ENCODE results near the gene FAM229A. TPM values are rescaled to one million over a fixed set of nuclear protein-coding genes. Genes with fewer than 3 reads are reported as not detected.

The FAM229A gene
- total RNA-seq, 1 experiment from 2014 or later, result 9.4 TPM

DNA sequence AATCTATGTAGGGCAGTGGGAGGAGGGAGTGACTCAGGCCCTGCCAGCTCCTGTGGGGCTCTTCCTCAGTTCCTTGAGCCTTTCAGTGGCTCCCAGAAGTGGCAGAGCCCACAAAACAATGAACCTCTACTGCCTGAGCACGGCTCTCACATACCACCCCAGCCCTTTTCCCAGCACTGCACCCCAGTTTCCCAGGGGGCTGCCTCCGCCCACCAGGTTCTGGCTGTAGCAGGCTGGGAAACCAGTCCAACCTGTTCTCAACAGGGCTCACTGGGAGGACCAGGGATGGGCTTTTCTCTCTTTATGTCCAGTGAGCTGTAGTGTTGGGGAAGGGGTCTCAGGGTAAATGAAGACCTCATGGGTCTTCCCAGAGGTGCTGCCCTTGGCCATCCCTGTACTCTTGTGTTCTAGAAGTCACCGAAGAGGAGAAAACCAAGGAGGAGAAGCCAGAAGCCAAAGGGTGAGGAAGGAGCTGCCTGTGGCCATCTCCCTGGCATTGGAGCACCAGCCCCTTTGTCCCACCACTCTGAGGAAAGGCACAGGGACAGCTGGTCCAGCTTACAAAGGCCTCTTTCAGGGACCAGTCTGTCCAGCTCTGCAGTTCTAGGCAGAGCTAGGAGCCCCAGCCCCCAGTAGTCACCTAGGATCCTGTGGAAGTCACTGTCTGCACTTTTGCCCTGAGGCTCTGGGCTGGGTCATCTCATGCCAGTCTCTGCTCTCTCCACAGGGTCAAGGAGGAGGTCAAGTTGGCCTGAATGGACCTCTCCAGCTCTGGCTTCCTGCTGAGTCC, 29.8 kb downstream of the FAM229A start:
- ChIA-PET CTCF (interaction anchor here (0.6 to 3.0 kb wide), 8 partner anchors 11 to 117 kb away, joined by 3 to 16 read pairs (median 4); partner anchors contain the start of gene FAM229A), POLR2A (interaction anchor here (0.6 to 1.9 kb wide), 11 partner anchors 10 to 382 kb away, joined by 3 to 9 read pairs (median 3); partner anchors contain the start of gene BSDC1)
- peaks cover 6% of the 10 kb centered on the region; the same call in 1 of the 2 replicates for H3K27me3 Mint-ChIP-seq (ENCODE audit: low read depth)
- peaks cover 36% of the 10 kb centered on the region for H3K4me1 Mint-ChIP-seq
- no peaks in the 10 kb centered on the region for H3K9me3 Mint-ChIP-seq
- ATAC-seq (peak; percentile 6), DNase-seq (ENCODE audit: low spot score) (peak; percentile 47)
- no peak overlapping the region; the same call in 1 of the 2 replicates for H3K4me3 Mint-ChIP-seq
- peak overlapping the region; percentile 94 for H3K27ac Mint-ChIP-seq
- H3K36me3 Mint-ChIP-seq, result peaks cover 54% of the 10 kb centered on the region
- TF ChIP-seq ZNF138 (CRISPR knock-in tag; conservative IDR thresholded peaks at IDR 0.05) (no peak), IRF2 (CRISPR knock-in tag; IDR thresholded peaks at IDR 0.05; ENCODE audit: borderline replicate concordance, low read depth) (no peak), EMX1 (CRISPR knock-in tag; IDR thresholded peaks at IDR 0.05) (peak; percentile 87; the same call in 1 of the 2 replicates), FOXP1 (CRISPR knock-in tag; IDR thresholded peaks at IDR 0.05; ENCODE audit: borderline replicate concordance) (no peak), SMAD4 (CRISPR knock-in tag; IDR thresholded peaks at IDR 0.05) (no peak), E2F4 (CRISPR knock-in tag; IDR thresholded peaks at IDR 0.05; ENCODE audit: borderline replicate concordance, low read depth) (no peak), ZNF219 (CRISPR knock-in tag; IDR thresholded peaks at IDR 0.05; ENCODE audit: borderline replicate concordance) (no peak), NFE2L1 (CRISPR knock-in tag; IDR thresholded peaks at IDR 0.05) (no peak), MXD4 (CRISPR knock-in tag; IDR thresholded peaks at IDR 0.05; ENCODE audit: borderline replicate concordance) (no peak), CBFB (CRISPR knock-in tag; IDR thresholded peaks at IDR 0.05; ENCODE audit: low read depth) (no peak), ZNF425 (CRISPR knock-in tag; conservative IDR thresholded peaks at IDR 0.05) (peak; percentile 53; the same call in 1 of the 2 replicates), CREM (CRISPR knock-in tag; IDR thresholded peaks at IDR 0.05) (no peak; the same call in 1 of the 2 replicates)
- TF ChIP-seq, protein P1, sequence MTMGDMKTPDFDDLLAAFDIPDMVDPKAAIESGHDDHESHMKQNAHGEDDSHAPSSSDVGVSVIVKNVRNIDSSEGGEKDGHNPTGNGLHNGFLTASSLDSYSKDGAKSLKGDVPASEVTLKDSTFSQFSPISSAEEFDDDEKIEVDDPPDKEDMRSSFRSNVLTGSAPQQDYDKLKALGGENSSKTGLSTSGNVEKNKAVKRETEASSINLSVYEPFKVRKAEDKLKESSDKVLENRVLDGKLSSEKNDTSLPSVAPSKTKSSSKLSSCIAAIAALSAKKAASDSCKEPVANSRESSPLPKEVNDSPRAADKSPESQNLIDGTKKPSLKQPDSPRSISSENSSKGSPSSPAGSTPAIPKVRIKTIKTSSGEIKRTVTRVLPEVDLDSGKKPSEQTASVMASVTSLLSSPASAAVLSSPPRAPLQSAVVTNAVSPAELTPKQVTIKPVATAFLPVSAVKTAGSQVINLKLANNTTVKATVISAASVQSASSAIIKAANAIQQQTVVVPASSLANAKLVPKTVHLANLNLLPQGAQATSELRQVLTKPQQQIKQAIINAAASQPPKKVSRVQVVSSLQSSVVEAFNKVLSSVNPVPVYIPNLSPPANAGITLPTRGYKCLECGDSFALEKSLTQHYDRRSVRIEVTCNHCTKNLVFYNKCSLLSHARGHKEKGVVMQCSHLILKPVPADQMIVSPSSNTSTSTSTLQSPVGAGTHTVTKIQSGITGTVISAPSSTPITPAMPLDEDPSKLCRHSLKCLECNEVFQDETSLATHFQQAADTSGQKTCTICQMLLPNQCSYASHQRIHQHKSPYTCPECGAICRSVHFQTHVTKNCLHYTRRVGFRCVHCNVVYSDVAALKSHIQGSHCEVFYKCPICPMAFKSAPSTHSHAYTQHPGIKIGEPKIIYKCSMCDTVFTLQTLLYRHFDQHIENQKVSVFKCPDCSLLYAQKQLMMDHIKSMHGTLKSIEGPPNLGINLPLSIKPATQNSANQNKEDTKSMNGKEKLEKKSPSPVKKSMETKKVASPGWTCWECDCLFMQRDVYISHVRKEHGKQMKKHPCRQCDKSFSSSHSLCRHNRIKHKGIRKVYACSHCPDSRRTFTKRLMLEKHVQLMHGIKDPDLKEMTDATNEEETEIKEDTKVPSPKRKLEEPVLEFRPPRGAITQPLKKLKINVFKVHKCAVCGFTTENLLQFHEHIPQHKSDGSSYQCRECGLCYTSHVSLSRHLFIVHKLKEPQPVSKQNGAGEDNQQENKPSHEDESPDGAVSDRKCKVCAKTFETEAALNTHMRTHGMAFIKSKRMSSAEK (CRISPR knock-in tag; IDR thresholded peaks at IDR 0.05; ENCODE audit: borderline replicate concordance), result peak; percentile 81; the same call in 1 of the 2 replicates
- TF ChIP-seq, protein P2, sequence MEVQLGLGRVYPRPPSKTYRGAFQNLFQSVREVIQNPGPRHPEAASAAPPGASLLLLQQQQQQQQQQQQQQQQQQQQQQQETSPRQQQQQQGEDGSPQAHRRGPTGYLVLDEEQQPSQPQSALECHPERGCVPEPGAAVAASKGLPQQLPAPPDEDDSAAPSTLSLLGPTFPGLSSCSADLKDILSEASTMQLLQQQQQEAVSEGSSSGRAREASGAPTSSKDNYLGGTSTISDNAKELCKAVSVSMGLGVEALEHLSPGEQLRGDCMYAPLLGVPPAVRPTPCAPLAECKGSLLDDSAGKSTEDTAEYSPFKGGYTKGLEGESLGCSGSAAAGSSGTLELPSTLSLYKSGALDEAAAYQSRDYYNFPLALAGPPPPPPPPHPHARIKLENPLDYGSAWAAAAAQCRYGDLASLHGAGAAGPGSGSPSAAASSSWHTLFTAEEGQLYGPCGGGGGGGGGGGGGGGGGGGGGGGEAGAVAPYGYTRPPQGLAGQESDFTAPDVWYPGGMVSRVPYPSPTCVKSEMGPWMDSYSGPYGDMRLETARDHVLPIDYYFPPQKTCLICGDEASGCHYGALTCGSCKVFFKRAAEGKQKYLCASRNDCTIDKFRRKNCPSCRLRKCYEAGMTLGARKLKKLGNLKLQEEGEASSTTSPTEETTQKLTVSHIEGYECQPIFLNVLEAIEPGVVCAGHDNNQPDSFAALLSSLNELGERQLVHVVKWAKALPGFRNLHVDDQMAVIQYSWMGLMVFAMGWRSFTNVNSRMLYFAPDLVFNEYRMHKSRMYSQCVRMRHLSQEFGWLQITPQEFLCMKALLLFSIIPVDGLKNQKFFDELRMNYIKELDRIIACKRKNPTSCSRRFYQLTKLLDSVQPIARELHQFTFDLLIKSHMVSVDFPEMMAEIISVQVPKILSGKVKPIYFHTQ (CRISPR knock-in tag; IDR thresholded peaks at IDR 0.05), result peak; percentile 32
- TF ChIP-seq, protein P3, sequence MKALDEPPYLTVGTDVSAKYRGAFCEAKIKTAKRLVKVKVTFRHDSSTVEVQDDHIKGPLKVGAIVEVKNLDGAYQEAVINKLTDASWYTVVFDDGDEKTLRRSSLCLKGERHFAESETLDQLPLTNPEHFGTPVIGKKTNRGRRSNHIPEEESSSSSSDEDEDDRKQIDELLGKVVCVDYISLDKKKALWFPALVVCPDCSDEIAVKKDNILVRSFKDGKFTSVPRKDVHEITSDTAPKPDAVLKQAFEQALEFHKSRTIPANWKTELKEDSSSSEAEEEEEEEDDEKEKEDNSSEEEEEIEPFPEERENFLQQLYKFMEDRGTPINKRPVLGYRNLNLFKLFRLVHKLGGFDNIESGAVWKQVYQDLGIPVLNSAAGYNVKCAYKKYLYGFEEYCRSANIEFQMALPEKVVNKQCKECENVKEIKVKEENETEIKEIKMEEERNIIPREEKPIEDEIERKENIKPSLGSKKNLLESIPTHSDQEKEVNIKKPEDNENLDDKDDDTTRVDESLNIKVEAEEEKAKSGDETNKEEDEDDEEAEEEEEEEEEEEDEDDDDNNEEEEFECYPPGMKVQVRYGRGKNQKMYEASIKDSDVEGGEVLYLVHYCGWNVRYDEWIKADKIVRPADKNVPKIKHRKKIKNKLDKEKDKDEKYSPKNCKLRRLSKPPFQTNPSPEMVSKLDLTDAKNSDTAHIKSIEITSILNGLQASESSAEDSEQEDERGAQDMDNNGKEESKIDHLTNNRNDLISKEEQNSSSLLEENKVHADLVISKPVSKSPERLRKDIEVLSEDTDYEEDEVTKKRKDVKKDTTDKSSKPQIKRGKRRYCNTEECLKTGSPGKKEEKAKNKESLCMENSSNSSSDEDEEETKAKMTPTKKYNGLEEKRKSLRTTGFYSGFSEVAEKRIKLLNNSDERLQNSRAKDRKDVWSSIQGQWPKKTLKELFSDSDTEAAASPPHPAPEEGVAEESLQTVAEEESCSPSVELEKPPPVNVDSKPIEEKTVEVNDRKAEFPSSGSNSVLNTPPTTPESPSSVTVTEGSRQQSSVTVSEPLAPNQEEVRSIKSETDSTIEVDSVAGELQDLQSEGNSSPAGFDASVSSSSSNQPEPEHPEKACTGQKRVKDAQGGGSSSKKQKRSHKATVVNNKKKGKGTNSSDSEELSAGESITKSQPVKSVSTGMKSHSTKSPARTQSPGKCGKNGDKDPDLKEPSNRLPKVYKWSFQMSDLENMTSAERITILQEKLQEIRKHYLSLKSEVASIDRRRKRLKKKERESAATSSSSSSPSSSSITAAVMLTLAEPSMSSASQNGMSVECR (CRISPR knock-in tag; IDR thresholded peaks at IDR 0.05; ENCODE audit: borderline replicate concordance), result no peak
- TF ChIP-seq, protein P4, sequence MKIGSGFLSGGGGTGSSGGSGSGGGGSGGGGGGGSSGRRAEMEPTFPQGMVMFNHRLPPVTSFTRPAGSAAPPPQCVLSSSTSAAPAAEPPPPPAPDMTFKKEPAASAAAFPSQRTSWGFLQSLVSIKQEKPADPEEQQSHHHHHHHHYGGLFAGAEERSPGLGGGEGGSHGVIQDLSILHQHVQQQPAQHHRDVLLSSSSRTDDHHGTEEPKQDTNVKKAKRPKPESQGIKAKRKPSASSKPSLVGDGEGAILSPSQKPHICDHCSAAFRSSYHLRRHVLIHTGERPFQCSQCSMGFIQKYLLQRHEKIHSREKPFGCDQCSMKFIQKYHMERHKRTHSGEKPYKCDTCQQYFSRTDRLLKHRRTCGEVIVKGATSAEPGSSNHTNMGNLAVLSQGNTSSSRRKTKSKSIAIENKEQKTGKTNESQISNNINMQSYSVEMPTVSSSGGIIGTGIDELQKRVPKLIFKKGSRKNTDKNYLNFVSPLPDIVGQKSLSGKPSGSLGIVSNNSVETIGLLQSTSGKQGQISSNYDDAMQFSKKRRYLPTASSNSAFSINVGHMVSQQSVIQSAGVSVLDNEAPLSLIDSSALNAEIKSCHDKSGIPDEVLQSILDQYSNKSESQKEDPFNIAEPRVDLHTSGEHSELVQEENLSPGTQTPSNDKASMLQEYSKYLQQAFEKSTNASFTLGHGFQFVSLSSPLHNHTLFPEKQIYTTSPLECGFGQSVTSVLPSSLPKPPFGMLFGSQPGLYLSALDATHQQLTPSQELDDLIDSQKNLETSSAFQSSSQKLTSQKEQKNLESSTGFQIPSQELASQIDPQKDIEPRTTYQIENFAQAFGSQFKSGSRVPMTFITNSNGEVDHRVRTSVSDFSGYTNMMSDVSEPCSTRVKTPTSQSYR (CRISPR knock-in tag; IDR thresholded peaks at IDR 0.05), result peak; percentile 38; the same call in 1 of the 2 replicates
